HepG2 (cell line): ENCODE data around the gene CD44. TPM values are rescaled to one million over a fixed set of nuclear protein-coding genes. Genes with fewer than 3 reads are reported as not detected.
A peak's percentile ranks its signal among the peaks of the same experiment; 100 is the strongest.

Experiments used
- ATF4 ChIP-seq, 2 experiments: fragments of 450-650 bp in 1 of 2; sonication (generic) in 1 of 2; formaldehyde crosslinking; IDR thresholded peaks; 2 replicates each; pipeline versions ENCODE4 v1.5.0 to v1.8.0; 2020 to 2022; ENCODE audit warnings: mild to moderate bottlenecking in 1 of 2, missing genetic modification reagents in 1 of 2
- HNF1A ChIP-seq, 2 experiments: sonication (generic) in 1 of 2; formaldehyde crosslinking in 1 of 2; IDR thresholded peaks; 2 replicates each; pipeline versions ENCODE4 v1.4.0 to v1.6.1; 2016 to 2020; ENCODE audit warnings: borderline replicate concordance in 1 of 2, low read depth in 1 of 2, mild to moderate bottlenecking in 1 of 2, missing genetic modification reagents in 1 of 2
- HOXA9 ChIP-seq: sonication (generic); formaldehyde crosslinking; IDR thresholded peaks from 2 replicates; pipeline ENCODE4 v1.8.1; 2022; ENCODE audit warnings: missing genetic modification reagents, mild to moderate bottlenecking, moderate library complexity, borderline replicate concordance
- JUN ChIP-seq: sonication (generic); formaldehyde crosslinking; IDR thresholded peaks from 2 replicates; pipeline ENCODE4 v1.4.0; 2020; ENCODE audit warnings: mild to moderate bottlenecking, missing genetic modification reagents
- MNT ChIP-seq: fragments of 450-650 bp; IDR thresholded peaks from 2 replicates; pipeline ENCODE4 v1.6.1; 2016
- NCOA2 ChIP-seq: sonication (generic); formaldehyde crosslinking; IDR thresholded peaks from 2 replicates; pipeline ENCODE4 v1.8.0; 2022; ENCODE audit warnings: inconsistent platforms
- NR1H2 ChIP-seq: sonication (generic); formaldehyde crosslinking; IDR thresholded peaks from 2 replicates; pipeline ENCODE4 v1.8.1; 2022; ENCODE audit warnings: low read depth, missing genetic modification reagents, borderline replicate concordance
- NR2C2 ChIP-seq: sonication (generic); formaldehyde crosslinking; IDR thresholded peaks from 2 replicates; pipeline ENCODE4 v1.4.0; 2020; ENCODE audit warnings: missing genetic modification reagents, mild to moderate bottlenecking, moderate library complexity, borderline replicate concordance
- NR2F2 ChIP-seq: IDR thresholded peaks from 2 replicates; pipeline ENCODE4 v1.6.1; 2012; ENCODE audit warnings: low read depth, inconsistent platforms, borderline replicate concordance
- SAP130 ChIP-seq: IDR thresholded peaks from 2 replicates; pipeline ENCODE4 v1.6.1; 2016; ENCODE audit warnings: low read depth
- SOX5 ChIP-seq: IDR thresholded peaks from 2 replicates; pipeline ENCODE4 v1.6.1; 2016; ENCODE audit warnings: borderline replicate concordance
- TCF7 ChIP-seq: sonication (generic); IDR thresholded peaks from 2 replicates; pipeline ENCODE4 v1.6.1; 2016; ENCODE audit warnings: antibody characterized with exemption, low read depth
- TFAP4 ChIP-seq: sonication (generic); IDR thresholded peaks from 2 replicates; pipeline ENCODE4 v1.6.1; 2016; ENCODE audit warnings: low read depth, borderline replicate concordance
- TFDP1 ChIP-seq: IDR thresholded peaks from 2 replicates; pipeline ENCODE4 v1.6.1; 2016; ENCODE audit warnings: missing compliant biosample characterization, missing genetic modification reagents, borderline replicate concordance
- ZNF644 ChIP-seq: IDR thresholded peaks from 2 replicates; pipeline ENCODE4 v1.6.1; 2016; ENCODE audit warnings: low read depth
- ZNF670 ChIP-seq: sonication (generic); formaldehyde crosslinking; IDR thresholded peaks from 2 replicates; pipeline ENCODE4 v1.8.0; 2022; ENCODE audit warnings: mild to moderate bottlenecking, missing genetic modification reagents, borderline replicate concordance
- ZNF678 ChIP-seq: sonication (generic); formaldehyde crosslinking; IDR thresholded peaks from 2 replicates; pipeline ENCODE4 v1.4.0; 2020; ENCODE audit warnings: mild to moderate bottlenecking, missing genetic modification reagents
- ZUFSP ChIP-seq: sonication (generic); formaldehyde crosslinking; IDR thresholded peaks from 2 replicates; pipeline ENCODE4 v1.9.0; 2021; ENCODE audit warnings: missing genetic modification reagents, mild to moderate bottlenecking, borderline replicate concordance
- polyA plus RNA-seq, 8 experiments: library from polyadenylated mRNA; depleted of rRNA in 3 of 8; stranded (reverse) in 7 of 8; unstranded in 1 of 8; fragments of >200 nt; fragmentation: Illumina TruSeq in 4 of 8; extraction: Trizol in 4 of 8; gene quantifications; 2 replicates each; pipeline versions ENCODE4 v1.2.1 to v1.2.3, GENCODE V29; 2011 to 2016; ENCODE audit warnings: low read depth in 4 of 8, missing spikeins in 1 of 8, mixed read lengths in 1 of 8; ENCODE audit not compliant: insufficient read depth in 1 of 8
- total RNA-seq, 5 experiments: library from RNA; depleted of rRNA; stranded (reverse); fragments of >200 nt; fragmentation: Illumina TruSeq; extraction: Trizol; gene quantifications; 2 replicates each; pipeline ENCODE4 v1.2.3, GENCODE V29; 2016; ENCODE audit warnings: low read depth in 1 of 5

Gene CD44
- total and polyA plus RNA-seq, 2 of the 13 experiments (the other 11 are each of a cell fraction or from before 2014, with no cell fraction given) = 0.02 to 0.11 TPM

- 0 out of 2 replicates have a peak, but pooled peaks have one; percentile 28 for TF ChIP-seq HNF1A (IDR thresholded peaks at IDR 0.05; ENCODE audit: low read depth)
- no peak for TF ChIP-seq HNF1A (CRISPR knock-in tag; IDR thresholded peaks at IDR 0.05; ENCODE audit: borderline replicate concordance)
- peak; percentile 47 for TF ChIP-seq NCOA2 (CRISPR knock-in tag)
- peak; percentile 65 for TF ChIP-seq NR2F2
- TF ChIP-seq ZNF678 (CRISPR knock-in tag) = no peak
- no peak for TF ChIP-seq NR1H2 (CRISPR knock-in tag)
- TF ChIP-seq SAP130 (CRISPR knock-in tag) = peak; percentile 12; the same call in 1 of the 2 replicates
- no peak for TF ChIP-seq TFAP4
- no peak for TF ChIP-seq MNT
- no peak for TF ChIP-seq TFDP1 (CRISPR knock-in tag)
- TF ChIP-seq ZUFSP = no peak
- 0 out of 2 replicates have a peak, but pooled peaks have one; percentile 30 for TF ChIP-seq ZNF644
- peak; percentile 46; the same call in 1 of the 2 replicates for TF ChIP-seq TCF7
- 0 out of 2 replicates have a peak, but pooled peaks have one; percentile 32 for TF ChIP-seq ZNF670
- no peak for TF ChIP-seq JUN (CRISPR knock-in tag)
- TF ChIP-seq ATF4 (CRISPR knock-in tag; IDR thresholded peaks at IDR 0.05) = peak in 1 of 2 experiments; percentile 66; a peak in 2 of 4 replicates
- no peak for TF ChIP-seq HOXA9
- TF ChIP-seq SOX5 (CRISPR knock-in tag) = peak; percentile 86
- peak; percentile 44; the same call in 1 of the 2 replicates for TF ChIP-seq NR2C2 (CRISPR knock-in tag)
These were observed 34.1 kb downstream of the CD44 start (continued) for GRCh38 chr11:35173011-35173511.
